SK-N-SH (cell line): ENCODE data around the gene FADS2.

ENCODE experiments used
- CHD2 ChIP-seq: fragments of 150-350 bp; IDR thresholded peaks from 2 replicates; pipeline ENCODE4 v1.6.1; 2018; ENCODE audit warnings: low read length; ENCODE audit not compliant: partially characterized antibody
- CTCF ChIP-seq: fragments of 200-600 bp; sonication (generic); IDR thresholded peaks from 2 replicates; pipeline ENCODE4 v1.6.1; 2017; ENCODE audit warnings: antibody characterized with exemption, mild to moderate bottlenecking, moderate library complexity
- EP300 ChIP-seq, 2 experiments: IDR thresholded peaks; 2 replicates each; pipeline versions ENCODE4 v1.4.0 to v1.6.1; 2012; ENCODE audit warnings: borderline replicate concordance in 1 of 2, low read depth in 1 of 2, low read length in 1 of 2
- EZH2phosphoT487 ChIP-seq: fragments of 200-600 bp; sonication (generic); IDR thresholded peaks from 2 replicates; pipeline ENCODE4 v1.6.1; 2017; ENCODE audit warnings: low read depth, mixed run types, mild to moderate bottlenecking, antibody characterized with exemption, moderate library complexity, borderline replicate concordance
- MAX ChIP-seq: IDR thresholded peaks from 2 replicates; pipeline ENCODE4 v1.4.0; 2012; ENCODE audit warnings: low read depth
- REST ChIP-seq: IDR thresholded peaks from 2 replicates; pipeline ENCODE4 v1.6.1; 2012; ENCODE audit warnings: mild to moderate bottlenecking, low read depth, low read length, moderate library complexity
- SMC3 ChIP-seq: IDR thresholded peaks from 2 replicates; pipeline ENCODE4 v1.6.1; 2012; ENCODE audit warnings: low read depth, low read length, improper control_type of control experiment
- TCF12 ChIP-seq: IDR thresholded peaks from 2 replicates; pipeline ENCODE4 v1.4.0; 2012
- USF1 ChIP-seq: IDR thresholded peaks from 2 replicates; pipeline ENCODE4 v1.4.0; 2012; ENCODE audit warnings: low read depth, borderline replicate concordance
- USF2 ChIP-seq: fragments of 150-350 bp; IDR thresholded peaks from 2 replicates; pipeline ENCODE4 v1.6.1; 2017; ENCODE audit warnings: antibody characterized with exemption, low read length, low read depth, borderline replicate concordance
- YY1 ChIP-seq: IDR thresholded peaks from 2 replicates; pipeline ENCODE4 v1.4.0; 2012; ENCODE audit warnings: low read depth, mild to moderate bottlenecking

GRCh38 chr11:61784506-61784805 is 43.6 kb upstream of the FADS2 start:
- TF ChIP-seq REST (no peak), USF2 (no peak), YY1 (no peak), CTCF (no peak), EZH2phosphoT487 (no peak), USF1 (no peak), SMC3 (no peak), CHD2 (no peak), TCF12 (no peak), MAX (no peak), EP300 (IDR thresholded peaks at IDR 0.05; ENCODE audit: borderline replicate concordance in 1 of 2, low read depth in 1 of 2, low read length in 1 of 2) (no peak)
